Measurements from ENCODE around the gene GBP1.
"Not testable (repeated sequence)": the region's sequence is repeated elsewhere in the genome, so short reads cannot be mapped to it uniquely, and the experiment has no call there.

- TF ChIP-seq RCOR1 (IDR thresholded peaks at IDR 0.05; ENCODE audit: insufficient replicate concordance, low read length); POLR2A (IDR thresholded peaks at IDR 0.05; ENCODE audit: low read depth, low read length); SMC3 (IDR thresholded peaks at IDR 0.05; ENCODE audit: low read depth, low read length); CTCF (conservative IDR thresholded peaks at IDR 0.05; ENCODE audit: low read depth, low read length): not testable (repeated sequence)
Observed at GRCh38 chr1:89080068-89080467, 15.1 kb upstream of the GBP1 start.

Data from IMR-90 (cell line).